GM19351 (cell line): ENCODE data around the gene HDAC4.
A peak's percentile ranks its signal among the peaks of the same experiment; 100 is the strongest.

Source experiments
- ATAC-seq: cut with Tn5 transposase; IDR thresholded peaks from one replicate; pipeline ENCODE4 v1.9.1; 2021; ENCODE audit warnings: mild to moderate bottlenecking, moderate library complexity; ENCODE audit not compliant: unreplicated experiment

Gene HDAC4

GRCh38 chr2:239272626-239273025, 128.2 kb downstream of the HDAC4 start:
- no peak for ATAC-seq

DNA sequence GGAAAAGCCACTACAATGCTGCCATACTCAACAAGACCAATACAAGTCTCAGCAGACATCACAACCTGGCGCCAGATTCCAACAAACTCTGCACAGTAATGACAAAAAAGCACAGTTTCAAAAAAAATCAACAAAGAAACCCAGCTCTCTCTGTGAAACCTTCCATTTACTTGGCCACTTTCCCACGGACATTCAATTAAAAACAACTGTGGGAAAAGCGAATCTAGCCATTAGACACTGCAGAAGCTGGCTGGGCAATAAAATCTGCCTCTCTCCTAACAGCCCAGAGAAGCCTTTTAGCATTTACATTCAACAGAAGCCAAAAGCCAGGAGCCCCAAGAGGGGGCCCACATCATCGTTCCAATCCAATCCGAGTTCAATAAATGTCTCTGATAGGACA, 128.9 kb downstream of the HDAC4 start:
- no peak for ATAC-seq

- no peak for ATAC-seq
Measured at GRCh38 chr2:239271471-239271870, 129.3 kb downstream of the HDAC4 start.

GRCh38 chr2:239269916-239270315, 130.9 kb downstream of the HDAC4 start:
- no peak for ATAC-seq

GRCh38 chr2:239269173-239269885, 131.5 kb downstream of the HDAC4 start:
- ATAC-seq: no peak

- ATAC-seq: no peak
Measured at GRCh38 chr2:239268549-239268948, 132.3 kb downstream of the HDAC4 start.

- ATAC-seq: no peak
Measured at GRCh38 chr2:239268082-239268481, 132.7 kb downstream of the HDAC4 start.

- ATAC-seq: peak; percentile 88
Measured at GRCh38 chr2:239267288-239267951, 133.4 kb downstream of the HDAC4 start.

- no peak for ATAC-seq
Measured at GRCh38 chr2:239266779-239267287, 134.0 kb downstream of the HDAC4 start.

DNA sequence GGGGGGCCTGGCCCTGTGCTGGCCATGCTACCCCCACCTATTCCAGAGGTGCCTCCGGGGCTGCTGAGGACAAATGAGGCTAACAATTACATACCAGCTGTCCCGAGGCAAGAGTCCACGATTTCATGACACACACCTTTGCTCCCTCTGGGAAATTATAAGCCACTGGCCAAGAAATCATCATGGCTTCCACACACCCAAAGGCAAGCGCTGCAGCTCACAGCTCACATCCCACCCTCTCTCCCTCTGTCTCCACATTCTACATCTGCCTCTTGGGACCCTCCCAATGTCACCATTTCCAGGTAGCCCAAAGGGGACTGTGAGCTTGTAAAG, 134.4 kb downstream of the HDAC4 start:
- ATAC-seq: no peak

- ATAC-seq: no peak
Measured at GRCh38 chr2:239265681-239266433, 135.0 kb downstream of the HDAC4 start.

DNA sequence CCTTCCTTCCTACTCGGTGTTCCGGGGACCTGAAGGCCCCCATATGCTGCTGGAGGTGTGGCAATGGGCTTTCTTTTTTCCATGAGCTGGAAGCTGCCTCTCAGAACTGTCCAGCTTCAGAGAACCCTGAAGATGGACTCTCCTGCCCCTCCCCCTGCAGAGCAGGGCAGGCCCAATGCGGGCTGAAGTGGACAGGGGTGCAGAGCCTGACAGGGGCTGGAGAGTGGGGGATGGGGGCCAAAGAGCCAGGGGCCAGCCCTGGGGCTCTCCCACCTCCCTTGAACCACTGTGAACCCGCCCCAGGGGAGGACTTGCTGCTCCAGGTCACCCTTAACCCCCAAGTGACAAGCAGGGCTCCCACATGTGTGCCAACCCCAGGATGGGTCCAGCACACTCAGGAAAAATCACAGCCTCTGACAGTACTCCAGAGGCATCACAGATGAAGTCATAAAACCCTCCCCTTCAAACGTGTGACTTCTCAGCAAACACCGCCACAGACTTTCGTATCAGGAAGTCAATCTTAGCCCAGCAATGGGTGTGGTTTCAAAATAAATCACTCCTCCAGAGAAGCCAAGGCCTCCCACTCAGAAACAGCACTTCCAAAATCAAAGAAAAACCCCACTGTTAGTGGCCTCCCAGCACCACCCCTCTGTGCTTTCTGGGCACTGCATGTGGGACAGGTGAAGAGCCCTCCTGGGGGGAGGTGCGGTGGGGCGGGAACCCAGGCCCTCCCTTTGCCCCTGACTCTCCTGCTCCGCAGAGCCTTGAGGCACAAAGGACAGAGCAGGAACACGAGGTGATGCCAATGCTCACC, 135.8 kb downstream of the HDAC4 start:
- ATAC-seq: peak; percentile 57

DNA sequence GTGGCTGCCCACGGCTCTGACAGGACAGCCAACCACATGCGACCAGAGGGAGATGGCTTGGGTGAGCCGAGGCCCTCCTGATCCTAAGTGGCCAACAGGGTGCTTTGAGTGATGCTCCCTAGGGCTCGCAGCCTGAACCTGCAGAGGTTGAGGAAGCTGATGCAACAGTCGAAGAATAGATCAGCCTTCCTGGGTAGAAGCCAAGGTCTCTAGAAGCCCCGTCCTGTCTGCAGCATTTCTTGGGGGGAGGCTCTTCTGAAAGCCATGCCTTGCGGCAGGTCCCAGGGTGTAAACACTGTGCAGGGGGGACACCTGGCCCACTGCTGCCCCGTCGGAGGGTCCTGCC, 136.4 kb downstream of the HDAC4 start:
- no peak for ATAC-seq

DNA sequence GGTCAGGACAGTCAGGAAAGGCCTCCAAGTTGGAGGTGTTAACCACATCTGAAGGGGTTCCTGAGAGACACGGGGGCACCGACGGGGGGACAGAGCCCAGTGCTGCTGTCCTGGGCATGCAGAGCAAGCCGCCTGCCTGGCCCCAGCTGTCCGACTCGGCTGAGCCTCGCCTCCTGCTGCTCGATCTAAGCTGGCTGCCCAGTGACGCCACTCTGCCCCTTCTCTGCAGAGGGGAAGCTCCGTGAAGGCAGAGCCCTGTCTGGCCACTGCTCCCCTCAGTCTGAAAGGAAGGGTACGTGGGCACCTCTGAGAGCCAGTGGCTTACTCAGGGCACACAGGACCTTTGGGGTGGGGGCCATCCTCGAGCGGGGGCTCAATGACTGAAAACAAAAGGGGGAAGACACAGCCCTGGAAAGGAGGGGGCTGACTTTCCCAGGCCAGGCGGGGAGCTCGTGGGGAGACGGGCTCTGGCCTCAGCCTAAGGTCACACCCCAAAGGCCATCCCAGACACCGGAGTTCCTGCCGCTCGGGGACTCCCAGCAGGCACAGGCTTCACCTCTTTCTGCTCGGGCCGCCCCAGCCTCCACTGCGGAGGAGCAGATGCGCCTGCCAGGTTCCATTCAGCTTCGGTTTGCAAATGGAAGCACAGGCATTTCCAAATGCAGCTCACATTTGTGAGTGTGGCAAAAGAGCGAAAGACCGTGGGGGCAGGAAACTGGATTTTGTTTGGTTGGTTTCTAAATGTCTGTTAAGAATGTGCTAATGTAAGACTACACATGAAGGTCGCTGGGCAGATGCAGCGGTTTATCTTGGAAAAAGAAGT, 136.9 kb downstream of the HDAC4 start:
- no peak for ATAC-seq

DNA sequence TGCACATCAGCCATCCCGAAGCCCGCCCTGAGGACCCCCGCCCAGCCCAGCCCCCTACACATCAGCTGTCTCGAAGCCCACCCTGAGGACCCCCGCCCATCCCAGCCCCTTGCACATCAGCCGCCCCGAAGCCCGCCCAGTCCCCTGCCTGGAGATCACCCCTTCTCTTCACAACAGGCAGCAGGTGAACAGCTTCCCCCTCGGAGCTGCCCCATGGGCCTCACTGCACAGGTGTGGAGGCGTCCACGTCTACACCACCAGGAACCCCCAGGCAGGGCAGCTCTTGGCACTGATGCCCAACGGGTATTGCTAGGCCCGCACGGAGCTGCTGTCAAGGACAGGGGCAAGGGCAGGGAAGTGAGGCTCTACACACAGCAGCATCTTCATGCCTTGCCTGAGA, 137.6 kb downstream of the HDAC4 start:
- no peak for ATAC-seq

GRCh38 chr2:239262484-239263230, 138.2 kb downstream of the HDAC4 start:
- no peak for ATAC-seq

DNA sequence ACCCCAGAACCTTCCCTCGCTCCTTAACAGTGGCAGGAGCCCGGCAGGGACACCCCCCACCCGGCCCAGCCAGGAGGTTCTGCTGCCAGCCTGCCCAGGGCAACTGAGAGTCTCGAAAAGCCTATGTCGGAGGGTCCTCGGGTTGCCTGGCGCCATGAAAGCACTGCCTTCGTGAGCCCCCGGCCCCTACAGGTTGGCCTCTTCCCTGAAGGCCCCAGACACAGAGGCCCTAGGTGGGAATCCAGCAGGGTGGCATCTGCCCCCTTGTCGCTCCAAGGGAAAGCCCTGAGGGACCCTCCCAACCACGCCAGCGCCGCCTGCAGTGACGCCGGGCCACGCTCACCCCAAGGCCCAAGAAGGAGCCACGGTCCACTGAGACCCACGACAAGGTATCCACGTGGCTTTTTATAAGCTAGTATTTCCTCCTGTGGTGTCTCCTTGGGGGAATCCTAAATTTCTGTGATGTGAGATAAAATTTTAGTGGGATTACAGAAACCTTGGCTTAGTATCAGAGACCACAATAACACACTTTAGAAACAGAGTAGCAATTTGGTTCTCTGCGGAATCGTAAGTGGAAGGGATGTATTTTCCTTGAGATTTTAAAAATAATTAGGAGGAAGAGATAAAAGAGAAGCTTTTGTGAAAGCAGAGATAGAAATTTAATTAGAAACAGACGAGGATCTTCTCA, 138.9 kb downstream of the HDAC4 start:
- ATAC-seq: no peak

GRCh38 chr2:239261356-239261755, 139.5 kb downstream of the HDAC4 start:
- no peak for ATAC-seq
